GM12878 (cell line): ENCODE measurements around the gene GALR3. TPM values are rescaled to one million over a fixed set of nuclear protein-coding genes. Genes with fewer than 3 reads are reported as not detected.

ENCODE experiments used
- ATAC-seq: fragments of 200-7000 bp; cut with Tn5 transposase; 3 replicates; pipeline ENCODE4 v1.9.1; 2020; ENCODE audit warnings: mild to moderate bottlenecking, moderate library complexity
- BruUV-seq: library from RNA; stranded (reverse); fragments of 400-500 nt; replicated peaks from 2 replicates; lab custom pipeline; 2021; lab: Mats Ljungman, UMichigan
- CTCF ChIA-PET: fragments of 300-600 bp; sonication (Branson Sonifier 250); formaldehyde crosslinking; extraction: SDS; loops from one replicate; lab custom pipeline; 2021; ENCODE audit warnings: inconsistent platforms; lab: Yijun Ruan, JAX
- POLR2A ChIA-PET: fragments of 350-600 bp; formaldehyde crosslinking; extraction: SDS; loops from one replicate; lab custom pipeline; 2021; ENCODE audit warnings: inconsistent platforms; lab: Charles Lee
- RAD21 ChIA-PET: fragments of 300-600 bp; sonication (Branson Sonifier 250); formaldehyde crosslinking; loops from one replicate; lab custom pipeline; 2023; ENCODE audit warnings: antibody characterized with exemption; ENCODE audit not compliant: unreplicated experiment; lab: Charles Lee
- SMC1A ChIA-PET: fragments of 300-600 bp; sonication (Branson Sonifier 250); formaldehyde crosslinking; loops from one replicate; lab custom pipeline; 2023; ENCODE audit not compliant: unreplicated experiment, uncharacterized antibody; lab: Charles Lee
- DNase-seq: peaks from one replicate; pipeline ENCODE4 v3.0.0-alpha.2; 2011; ENCODE audit warnings: low read depth, low spot score
- FAIRE-seq: peaks from 3 replicates; lab custom pipeline; 2011; peaks lifted over from hg19 to GRCh38; lab: Jason Lieb, UNC
- H2AFZ ChIP-seq: 2 replicates; pipeline ENCODE4 v1.6.0; 2011; ENCODE audit warnings: low read depth, low read length, control low read depth; ENCODE audit not compliant: control insufficient read depth
- H3K27ac ChIP-seq: 2 replicates; pipeline ENCODE4 v1.5.1; 2011; ENCODE audit warnings: control low read depth; ENCODE audit not compliant: control insufficient read depth, insufficient read depth
- H3K27me3 ChIP-seq, 2 experiments: replicated peaks in 1 of 2; 2 replicates each; pipeline versions ENCODE4 v1.6.0 to v1.6.1; 2011; ENCODE audit warnings: low read length in 1 of 2; ENCODE audit not compliant: control insufficient read depth in 2 of 2, insufficient read depth in 2 of 2
- H3K36me3 ChIP-seq, 2 experiments: 2 replicates each; pipeline ENCODE4 v1.5.1; 2011; ENCODE audit warnings: low read length in 1 of 2; ENCODE audit not compliant: control insufficient read depth in 2 of 2, insufficient read depth in 2 of 2
- H3K4me1 ChIP-seq: 2 replicates; pipeline ENCODE4 v1.6.1; 2011; ENCODE audit warnings: mild to moderate bottlenecking, low read length, moderate library complexity, mixed read lengths; ENCODE audit not compliant: control insufficient read depth, insufficient read depth
- H3K4me2 ChIP-seq: 2 replicates; pipeline ENCODE4 v1.6.0; 2011; ENCODE audit warnings: control low read depth; ENCODE audit not compliant: control insufficient read depth, insufficient read depth
- H3K4me3 ChIP-seq: fragments of 200-600 bp; sonication (generic); 2 replicates; pipeline ENCODE4 v1.5.1; 2016
- H3K79me2 ChIP-seq: 2 replicates; pipeline ENCODE4 v1.6.0; 2011; ENCODE audit warnings: low read length; ENCODE audit not compliant: control insufficient read depth, insufficient read depth
- H3K9ac ChIP-seq: 2 replicates; pipeline ENCODE4 v1.8.0; 2011; ENCODE audit warnings: low read length, control low read depth, mixed read lengths; ENCODE audit not compliant: control insufficient read depth, insufficient read depth
- H3K9me3 ChIP-seq: replicated peaks from 3 replicates; pipeline ENCODE4 v1.5.1; 2011; ENCODE audit warnings: mild to moderate bottlenecking, low read length; ENCODE audit not compliant: control insufficient read depth, insufficient read depth
- H4K20me1 ChIP-seq: 2 replicates; pipeline ENCODE4 v1.6.0; 2011; ENCODE audit not compliant: control insufficient read depth, insufficient read depth
- BMI1 ChIP-seq: fragments of 450-650 bp; IDR thresholded peaks from 2 replicates; pipeline ENCODE4 v1.6.1; 2016; ENCODE audit warnings: mild to moderate bottlenecking, moderate library complexity, borderline replicate concordance
- CEBPB ChIP-seq, 2 experiments: fragments of 150-350 bp in 1 of 2; IDR thresholded peaks; 2 replicates each; pipeline ENCODE4 v1.6.1; 2012 to 2014; ENCODE audit warnings: low read depth in 2 of 2, low read length in 2 of 2, borderline replicate concordance in 1 of 2, inconsistent platforms in 1 of 2
- CREB1 ChIP-seq: IDR thresholded peaks from 2 replicates; pipeline ENCODE4 v1.6.1; 2012; ENCODE audit warnings: low read depth, mild to moderate bottlenecking, inconsistent platforms
- FOXM1 ChIP-seq: IDR thresholded peaks from 2 replicates; pipeline ENCODE4 v1.6.1; 2012; ENCODE audit warnings: low read depth, mild to moderate bottlenecking, inconsistent platforms, low read length, moderate library complexity
- LARP7 ChIP-seq: fragments of 450-650 bp; IDR thresholded peaks from 2 replicates; pipeline ENCODE4 v1.6.1; 2017; ENCODE audit warnings: mild to moderate bottlenecking
- MEF2B ChIP-seq: fragments of 450-650 bp; IDR thresholded peaks from 2 replicates; pipeline ENCODE4 v1.6.1; 2018; ENCODE audit warnings: mild to moderate bottlenecking, moderate library complexity; ENCODE audit not compliant: partially characterized antibody, poor library complexity, severe bottlenecking
- MTA3 ChIP-seq: IDR thresholded peaks from 2 replicates; pipeline ENCODE4 v1.6.1; 2012; ENCODE audit warnings: low read length, inconsistent platforms, borderline replicate concordance
- MXI1 ChIP-seq: fragments of 150-350 bp; IDR thresholded peaks from 2 replicates; pipeline ENCODE4 v1.6.1; 2011; ENCODE audit warnings: low read depth, mild to moderate bottlenecking, inconsistent platforms, low read length, improper control_type of control experiment
- NBN ChIP-seq: fragments of 450-650 bp; IDR thresholded peaks from 2 replicates; pipeline ENCODE4 v1.6.1; 2016
- NR2C2 ChIP-seq: IDR thresholded peaks from 2 replicates; pipeline ENCODE4 v1.6.1; 2011; ENCODE audit warnings: borderline replicate concordance, low read depth; ENCODE audit not compliant: control insufficient read depth, insufficient read length
- RAD51 ChIP-seq: fragments of 450-650 bp; IDR thresholded peaks from 2 replicates; pipeline ENCODE4 v1.6.1; 2016; ENCODE audit warnings: moderate library complexity, mild to moderate bottlenecking, inconsistent platforms
- RFX5 ChIP-seq: IDR thresholded peaks from 2 replicates; pipeline ENCODE4 v1.6.1; 2011; ENCODE audit warnings: low read depth, low read length, improper control_type of control experiment
- RUNX3 ChIP-seq: IDR thresholded peaks from 2 replicates; pipeline ENCODE4 v1.6.1; 2012; ENCODE audit warnings: low read length, inconsistent platforms
- STAT3 ChIP-seq: IDR thresholded peaks from 2 replicates; pipeline ENCODE4 v1.6.1; 2011; ENCODE audit warnings: low read depth, low read length, improper control_type of control experiment
- TARDBP ChIP-seq: IDR thresholded peaks from 2 replicates; pipeline ENCODE4 v1.6.1; 2016; ENCODE audit warnings: borderline replicate concordance
- ZNF217 ChIP-seq: fragments of 450-650 bp; IDR thresholded peaks from 2 replicates; pipeline ENCODE4 v1.6.1; 2017; ENCODE audit warnings: antibody characterized with exemption, mild to moderate bottlenecking
- ZNF622 ChIP-seq: fragments of 450-650 bp; IDR thresholded peaks from 2 replicates; pipeline ENCODE4 v1.6.1; 2017; ENCODE audit warnings: mild to moderate bottlenecking, inconsistent platforms
- WGBS: methylation state at CpG from one replicate; pipeline ENCODE4 v1.1.6; 2016; ENCODE audit warnings: low lambda C conversion rate; ENCODE audit not compliant: insufficient replicate concordance, insufficient coverage; ENCODE audit errors: missing lambda C conversion rate; 5-methylcytosine and 5-hydroxymethylcytosine counted together
- in situ Hi-C: fragments of 300-500 bp; cut with MboI; formaldehyde crosslinking; loops from 9 replicates; pipeline ENCODE4 v1.14.3; 2018; ENCODE audit warnings: mixed read lengths
- intact Hi-C: fragments of 100-400 bp; cut with micrococcal nuclease; formaldehyde crosslinking; loops from one replicate; pipeline ENCODE4 v1.14.2; 2022; ENCODE audit not compliant: unreplicated experiment
- polyA plus RNA-seq, 11 experiments: library from polyadenylated mRNA; depleted of rRNA in 4 of 11; unstranded in 6 of 11; stranded (reverse) in 5 of 11; fragments of >200 nt; fragmentation: Nextera tagmentation in 4 of 11; fragmentation: Illumina TruSeq in 1 of 11; extraction: Ambion mirVana in 4 of 11; extraction: Trizol in 1 of 11; gene quantifications; 1 replicate in 1 of 11; 2 replicates in 10 of 11; pipeline versions ENCODE4 v1.2.1 to v1.2.3, GENCODE V29; 2011 to 2016; ENCODE audit warnings: inconsistent platforms in 2 of 11, missing spikeins in 2 of 11, low read depth in 1 of 11
- total RNA-seq, 4 experiments: library from RNA; depleted of rRNA in 3 of 4; stranded (reverse); fragments of >200 nt in 3 of 4; fragmentation: Illumina TruSeq in 1 of 4; extraction: Trizol in 1 of 4; gene quantifications; 2 replicates each; pipeline versions ENCODE4 v1.2.1 to v1.2.3, GENCODE V29; 2013 to 2021
- TF ChIP-seq, protein P1 (sequence below): IDR thresholded peaks from 2 replicates; pipeline ENCODE4 v1.6.1; 2011; ENCODE audit warnings: low read depth, mild to moderate bottlenecking, low read length, moderate library complexity, borderline replicate concordance; ENCODE audit errors: extremely low read depth
- TF ChIP-seq, protein P2 (sequence below): fragments of 450-650 bp; IDR thresholded peaks from 2 replicates; pipeline ENCODE4 v1.6.1; 2017; ENCODE audit warnings: mild to moderate bottlenecking, low read depth, inconsistent platforms; ENCODE audit not compliant: poor library complexity, severe bottlenecking
- TF ChIP-seq, protein P3 (sequence below): fragments of 450-650 bp; IDR thresholded peaks from 2 replicates; pipeline ENCODE4 v1.6.1; 2016; ENCODE audit warnings: mild to moderate bottlenecking

The GALR3 gene
- total and polyA plus RNA-seq, 10 of the 15 experiments (the other 5 are each of a cell fraction or from before 2014, with no cell fraction given): not detected

DNA sequence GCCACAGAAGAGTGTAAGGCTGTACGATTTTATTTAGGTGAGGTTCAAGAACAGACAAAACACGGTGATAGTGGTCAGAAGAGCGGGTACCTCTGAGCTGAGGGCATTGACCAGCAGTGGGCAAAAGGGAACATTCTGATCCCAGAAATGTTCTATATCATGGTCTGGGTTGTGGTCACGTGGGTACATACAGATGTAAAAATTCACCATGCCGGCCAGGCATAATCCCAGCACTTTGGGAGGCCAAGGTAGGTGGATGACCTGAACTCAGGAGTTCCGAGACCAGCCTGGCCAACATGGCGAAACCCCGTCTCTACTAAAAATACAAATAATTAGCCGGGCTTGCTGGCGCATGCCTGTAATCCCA is 46.6 kb upstream of the GALR3 start (continued):
- TF ChIP-seq TARDBP (no peak), ZNF622 (no peak)

DNA sequence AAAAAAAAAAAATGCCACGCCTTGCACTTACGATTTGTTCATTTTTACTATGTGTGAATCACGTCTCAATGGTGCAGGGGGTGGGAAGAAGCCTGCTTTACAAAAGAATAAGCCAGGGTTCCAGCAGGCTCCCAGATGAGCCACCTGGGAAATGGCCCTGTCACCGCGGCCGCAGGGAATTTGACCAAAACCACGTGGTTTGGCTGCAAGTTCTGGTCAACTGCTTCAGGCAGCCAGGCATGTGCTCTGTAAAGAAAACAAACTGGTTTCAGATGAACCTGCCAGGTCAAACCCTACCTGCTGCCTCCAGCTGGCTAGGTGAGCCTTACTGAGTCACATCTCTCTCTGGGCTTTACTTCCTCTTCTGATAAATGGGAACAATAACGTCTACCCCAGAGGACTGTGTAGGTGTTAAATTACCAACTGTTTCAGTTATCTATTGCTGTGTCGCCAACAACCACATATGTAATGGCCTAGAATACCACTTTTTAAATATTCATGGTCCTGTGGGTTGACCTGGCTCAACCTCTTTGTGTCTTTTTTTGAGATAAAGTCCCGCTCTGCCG is 46.0 kb upstream of the GALR3 start:
- Histone ChIP-seq H4K20me1 (no peaks in the 10 kb centered on the region; the same call in 1 of the 2 replicates), H3K4me2 (peak overlapping the region; percentile 4; the same call in 1 of the 2 replicates), H3K79me2 (no peaks in the 10 kb centered on the region), H3K9me3 (no peaks in the 10 kb centered on the region; the same call in 2 of the 3 replicates), H2AFZ (no peak overlapping the region), H3K27ac (no peak overlapping the region), H3K9ac (no peak overlapping the region), H3K4me1 (peaks cover 17% of the 10 kb centered on the region), H3K4me3 (no peak overlapping the region), H3K27me3 (no peaks in the 10 kb centered on the region), H3K36me3 (no peaks in the 10 kb centered on the region; a peak in 1 of 4 replicates)
- ChIA-PET SMC1A (interaction anchor here (0.9 kb wide), 1 partner anchor 10 kb away, joined by 3 read pairs; no protein-coding TSS in a partner anchor), CTCF (interaction anchor here (1.4 kb wide), 1 partner anchor 9 kb away, joined by 4 read pairs; no protein-coding TSS in a partner anchor), RAD21 (interaction anchor here (0.7 to 0.9 kb wide), 2 partner anchors 30 to 169 kb away, joined by 3 read pairs; partner anchors contain the start of gene GCAT), POLR2A (interaction anchor here (0.7 to 1.0 kb wide), 4 partner anchors 11 to 149 kb away, joined by 3 to 5 read pairs (median 4); partner anchors contain the start of genes GCAT and PDXP)
- WGBS: 6% methylated on average over 11 of the region's 11 CpGs
- FAIRE-seq: peak; percentile 89
- no TSS peak for BruUV-seq
- in situ Hi-C loops (no loop called here), intact Hi-C loops (no loop called here)
- peak; percentile 96 for ATAC-seq
- DNase-seq: peak; percentile 74
- TF ChIP-seq STAT3: no peak
- no peak for TF ChIP-seq FOXM1
- TF ChIP-seq BMI1: no peak
- TF ChIP-seq ZNF217: peak; percentile 77
- TF ChIP-seq LARP7: no peak
- peak; percentile 60; the same call in 1 of the 2 replicates for TF ChIP-seq NBN
- TF ChIP-seq RUNX3: peak; percentile 48
- TF ChIP-seq RAD51: peak; percentile 69
- TF ChIP-seq NR2C2: no peak
- TF ChIP-seq, protein P1, sequence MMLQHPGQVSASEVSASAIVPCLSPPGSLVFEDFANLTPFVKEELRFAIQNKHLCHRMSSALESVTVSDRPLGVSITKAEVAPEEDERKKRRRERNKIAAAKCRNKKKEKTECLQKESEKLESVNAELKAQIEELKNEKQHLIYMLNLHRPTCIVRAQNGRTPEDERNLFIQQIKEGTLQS: 0 out of 2 replicates have a peak, but pooled peaks have one; percentile 6
- TF ChIP-seq RFX5: no peak
- TF ChIP-seq, protein P2, sequence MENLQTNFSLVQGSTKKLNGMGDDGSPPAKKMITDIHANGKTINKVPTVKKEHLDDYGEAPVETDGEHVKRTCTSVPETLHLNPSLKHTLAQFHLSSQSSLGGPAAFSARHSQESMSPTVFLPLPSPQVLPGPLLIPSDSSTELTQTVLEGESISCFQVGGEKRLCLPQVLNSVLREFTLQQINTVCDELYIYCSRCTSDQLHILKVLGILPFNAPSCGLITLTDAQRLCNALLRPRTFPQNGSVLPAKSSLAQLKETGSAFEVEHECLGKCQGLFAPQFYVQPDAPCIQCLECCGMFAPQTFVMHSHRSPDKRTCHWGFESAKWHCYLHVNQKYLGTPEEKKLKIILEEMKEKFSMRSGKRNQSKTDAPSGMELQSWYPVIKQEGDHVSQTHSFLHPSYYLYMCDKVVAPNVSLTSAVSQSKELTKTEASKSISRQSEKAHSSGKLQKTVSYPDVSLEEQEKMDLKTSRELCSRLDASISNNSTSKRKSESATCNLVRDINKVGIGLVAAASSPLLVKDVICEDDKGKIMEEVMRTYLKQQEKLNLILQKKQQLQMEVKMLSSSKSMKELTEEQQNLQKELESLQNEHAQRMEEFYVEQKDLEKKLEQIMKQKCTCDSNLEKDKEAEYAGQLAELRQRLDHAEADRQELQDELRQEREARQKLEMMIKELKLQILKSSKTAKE: peak; percentile 79
- no peak for TF ChIP-seq CREB1
- TF ChIP-seq, protein P3, sequence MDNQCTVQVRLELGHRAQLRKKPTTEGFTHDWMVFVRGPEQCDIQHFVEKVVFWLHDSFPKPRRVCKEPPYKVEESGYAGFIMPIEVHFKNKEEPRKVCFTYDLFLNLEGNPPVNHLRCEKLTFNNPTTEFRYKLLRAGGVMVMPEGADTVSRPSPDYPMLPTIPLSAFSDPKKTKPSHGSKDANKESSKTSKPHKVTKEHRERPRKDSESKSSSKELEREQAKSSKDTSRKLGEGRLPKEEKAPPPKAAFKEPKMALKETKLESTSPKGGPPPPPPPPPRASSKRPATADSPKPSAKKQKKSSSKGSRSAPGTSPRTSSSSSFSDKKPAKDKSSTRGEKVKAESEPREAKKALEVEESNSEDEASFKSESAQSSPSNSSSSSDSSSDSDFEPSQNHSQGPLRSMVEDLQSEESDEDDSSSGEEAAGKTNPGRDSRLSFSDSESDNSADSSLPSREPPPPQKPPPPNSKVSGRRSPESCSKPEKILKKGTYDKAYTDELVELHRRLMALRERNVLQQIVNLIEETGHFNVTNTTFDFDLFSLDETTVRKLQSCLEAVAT: 0 out of 2 replicates have a peak, but pooled peaks have one; percentile 31
- peak; percentile 43; the same call in 1 of the 2 replicates for TF ChIP-seq MXI1
- TF ChIP-seq MTA3: no peak; the same call in 1 of the 2 replicates
- TF ChIP-seq CEBPB (IDR thresholded peaks at IDR 0.05; ENCODE audit: borderline replicate concordance in 1 of 2, low read depth in 2 of 2, low read length in 2 of 2): no peak
- peak; percentile 35 for TF ChIP-seq MEF2B
